HPDE6-E6E7 (cell line): ENCODE data around the gene SLC27A2.

Experiments
- DNase-seq: peaks from one replicate; pipeline ENCODE4 v3.0.0; 2011; ENCODE audit warnings: missing footprints; ENCODE audit errors: extremely low spot score

The SLC27A2 gene

DNA sequence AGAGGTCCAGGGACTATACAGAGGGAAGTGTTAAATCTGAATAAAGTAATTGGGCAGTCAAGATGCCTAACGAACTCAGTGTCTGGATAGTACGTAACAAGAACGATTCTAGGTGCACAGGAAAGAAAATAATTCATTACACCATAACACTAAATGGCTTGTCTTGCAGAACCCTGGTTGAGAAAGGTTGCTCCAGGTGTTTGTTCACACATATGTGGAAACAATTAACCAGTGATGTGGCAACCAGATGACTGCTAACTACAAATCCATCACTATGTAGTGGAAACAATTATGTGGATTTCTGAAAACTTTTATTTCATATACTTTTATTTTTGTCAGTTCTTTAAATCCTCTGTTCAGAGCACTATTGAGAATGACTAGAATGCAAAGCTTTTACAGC, 93.9 kb downstream of the SLC27A2 start:
- no peak for DNase-seq

DNA sequence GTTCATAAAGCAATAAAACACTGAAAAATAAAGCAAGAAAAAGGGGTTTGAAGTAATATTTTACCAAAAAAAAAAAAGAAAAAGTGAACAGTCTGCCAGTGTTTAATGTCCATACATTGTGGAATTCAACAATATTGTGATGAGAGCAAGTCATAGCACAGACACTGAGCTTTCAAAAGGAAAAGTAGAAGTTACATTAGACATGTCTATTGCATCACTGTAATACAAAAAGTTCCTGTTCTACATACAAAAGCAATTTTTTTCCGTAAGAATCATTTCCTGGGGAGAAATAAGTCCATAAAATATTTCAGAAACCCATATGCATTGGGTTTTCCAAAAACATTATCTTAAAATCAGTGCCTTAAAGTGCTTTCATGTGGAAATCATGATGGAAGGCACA, 95.4 kb downstream of the SLC27A2 start:
- DNase-seq = no peak

DNA sequence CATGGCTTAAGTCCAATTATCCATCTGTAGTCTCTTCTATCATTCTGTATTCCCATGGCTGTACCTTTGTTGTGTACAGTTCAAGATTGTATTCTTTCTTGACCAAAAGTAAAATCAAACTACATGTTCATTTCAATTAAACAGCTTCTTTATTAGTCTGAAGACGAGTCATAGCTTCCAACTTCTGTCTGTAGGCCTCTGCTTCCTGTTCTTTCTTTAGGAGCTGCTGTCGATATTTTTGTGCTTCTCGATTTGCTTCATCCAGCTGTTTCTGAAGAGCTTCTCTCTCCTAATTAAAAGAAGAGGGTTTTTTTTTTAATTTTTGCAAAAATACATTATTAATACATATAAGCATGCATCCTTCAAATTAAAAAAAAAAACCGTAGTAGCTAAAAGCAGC, 96.5 kb downstream of the SLC27A2 start:
- no peak for DNase-seq

DNA sequence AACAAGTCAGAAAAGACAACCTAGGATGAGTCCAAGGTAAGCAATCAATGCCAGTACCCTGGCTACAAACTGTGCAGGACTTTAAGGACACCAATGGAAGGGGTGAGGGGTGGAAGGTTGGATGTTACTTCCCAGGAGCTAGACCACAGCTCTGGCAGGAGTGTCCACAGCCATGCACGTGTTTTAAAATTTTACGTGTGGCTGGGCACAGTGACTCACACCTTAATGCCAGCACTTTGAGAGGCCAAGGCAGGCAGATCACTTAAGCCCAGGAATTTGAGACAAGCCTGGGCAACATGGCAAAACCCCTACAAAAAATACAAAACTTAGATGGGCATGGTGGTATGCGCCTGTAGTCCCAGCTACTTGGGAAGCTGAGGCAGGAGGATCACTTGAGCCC, 98.3 kb downstream of the SLC27A2 start:
- DNase-seq = no peak

DNA sequence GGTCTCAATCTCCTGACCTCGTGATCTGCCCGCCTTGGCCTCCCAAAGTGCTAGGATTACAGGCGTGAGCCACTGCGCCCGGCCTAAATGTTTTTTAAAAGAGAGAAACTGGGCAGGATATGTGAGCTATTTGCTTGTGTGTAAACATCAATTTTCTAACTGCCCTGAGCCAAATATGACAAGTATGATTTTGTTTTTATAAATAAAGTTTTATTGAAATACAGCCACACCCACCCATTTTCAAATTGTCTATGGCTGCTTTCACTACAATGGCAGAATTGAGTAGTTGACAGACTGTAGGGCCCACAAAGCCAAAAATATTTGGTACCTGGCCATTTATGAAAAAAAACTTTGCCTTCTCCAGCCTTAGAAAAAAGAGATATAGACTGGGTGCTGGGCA, 99.4 kb downstream of the SLC27A2 start:
- DNase-seq = no peak
